Stimulated activated CD4-positive, alpha-beta T cell treated with anti-CD3 and anti-CD28 coated beads, Interleukin-15, amount 100 ng/mL, for 24 hours (primary cell): ENCODE measurements around the gene RPH3AL.

Experiments
- DNase-seq: peaks from one replicate; pipeline ENCODE4 v3.0.0-alpha.2; 2020

RPH3AL gene

GRCh38 chr17:352421-353212 is at the start of gene RPH3AL:
Gene RPH3AL (minus strand): TSS chr17:352807. CDS start chr17:327543, 25,264 bp downstream.
- DNase-seq = no peak

GRCh38 chr17:400257-400656 is 47.6 kb upstream of the RPH3AL start:
- no peak for DNase-seq

- no peak for DNase-seq
Measured at GRCh38 chr17:396788-397187, 44.2 kb upstream of the RPH3AL start.

- DNase-seq = no peak
Measured at GRCh38 chr17:395974-396373, 43.4 kb upstream of the RPH3AL start.

- DNase-seq = no peak
Measured at GRCh38 chr17:395179-395578, 42.6 kb upstream of the RPH3AL start.

GRCh38 chr17:394718-395095 is 42.1 kb upstream of the RPH3AL start:
- no peak for DNase-seq

GRCh38 chr17:393806-394717 is 41.5 kb upstream of the RPH3AL start:
- no peak for DNase-seq

- no peak for DNase-seq
Measured at GRCh38 chr17:391850-392249, 39.2 kb upstream of the RPH3AL start.

- no peak for DNase-seq
Measured at GRCh38 chr17:390025-390424, 37.4 kb upstream of the RPH3AL start.

GRCh38 chr17:388087-388486 is 35.5 kb upstream of the RPH3AL start:
- DNase-seq = no peak

- DNase-seq = peak; percentile 82
Measured at GRCh38 chr17:386141-386876, 33.7 kb upstream of the RPH3AL start.

- no peak for DNase-seq
Measured at GRCh38 chr17:385836-386140, 33.2 kb upstream of the RPH3AL start.

GRCh38 chr17:385178-385835 is 32.7 kb upstream of the RPH3AL start:
- peak; percentile 39 for DNase-seq

- DNase-seq = no peak
Measured at GRCh38 chr17:384622-385177, 32.1 kb upstream of the RPH3AL start.

GRCh38 chr17:383771-384621 is 31.4 kb upstream of the RPH3AL start:
- DNase-seq = no peak

- no peak for DNase-seq
Measured at GRCh38 chr17:382644-383533, 30.3 kb upstream of the RPH3AL start.

GRCh38 chr17:381941-382643 is 29.5 kb upstream of the RPH3AL start:
- DNase-seq = no peak

GRCh38 chr17:381516-381915 is 28.9 kb upstream of the RPH3AL start:
- no peak for DNase-seq

GRCh38 chr17:379531-380465 is 27.2 kb upstream of the RPH3AL start:
- no peak for DNase-seq
